ENCODE data around the gene KLF15. TPM values are rescaled to one million over a fixed set of nuclear protein-coding genes. Genes with fewer than 3 reads are reported as not detected.
"Not testable (repeated sequence)": the region's sequence is repeated elsewhere in the genome, so short reads cannot be mapped to it uniquely, and the experiment has no call there.

Gene KLF15
- total RNA-seq, 1 experiment from 2014 or later, result 0.72 TPM

DNA sequence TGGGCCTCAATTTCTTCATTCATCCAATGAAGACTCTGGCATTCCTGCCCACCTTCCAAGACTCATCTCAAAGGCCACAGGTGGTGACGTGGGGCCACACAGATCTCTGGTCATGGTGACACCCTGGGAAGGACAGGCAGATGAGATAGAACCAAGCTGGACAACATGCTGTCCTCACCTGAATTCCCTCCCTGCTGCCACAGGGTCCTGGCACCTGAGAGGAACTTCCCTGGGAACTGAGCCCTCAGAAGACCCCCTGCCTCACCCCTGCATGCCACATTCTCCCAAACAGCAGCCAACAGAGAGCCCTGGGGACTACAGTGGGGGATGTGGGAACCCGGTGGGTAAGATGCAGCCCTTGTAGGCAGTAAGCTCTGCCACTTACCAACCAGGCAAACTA is 10.7 kb downstream of the KLF15 start:
- no peak for DNase-seq (ENCODE audit: low read depth)

DNA sequence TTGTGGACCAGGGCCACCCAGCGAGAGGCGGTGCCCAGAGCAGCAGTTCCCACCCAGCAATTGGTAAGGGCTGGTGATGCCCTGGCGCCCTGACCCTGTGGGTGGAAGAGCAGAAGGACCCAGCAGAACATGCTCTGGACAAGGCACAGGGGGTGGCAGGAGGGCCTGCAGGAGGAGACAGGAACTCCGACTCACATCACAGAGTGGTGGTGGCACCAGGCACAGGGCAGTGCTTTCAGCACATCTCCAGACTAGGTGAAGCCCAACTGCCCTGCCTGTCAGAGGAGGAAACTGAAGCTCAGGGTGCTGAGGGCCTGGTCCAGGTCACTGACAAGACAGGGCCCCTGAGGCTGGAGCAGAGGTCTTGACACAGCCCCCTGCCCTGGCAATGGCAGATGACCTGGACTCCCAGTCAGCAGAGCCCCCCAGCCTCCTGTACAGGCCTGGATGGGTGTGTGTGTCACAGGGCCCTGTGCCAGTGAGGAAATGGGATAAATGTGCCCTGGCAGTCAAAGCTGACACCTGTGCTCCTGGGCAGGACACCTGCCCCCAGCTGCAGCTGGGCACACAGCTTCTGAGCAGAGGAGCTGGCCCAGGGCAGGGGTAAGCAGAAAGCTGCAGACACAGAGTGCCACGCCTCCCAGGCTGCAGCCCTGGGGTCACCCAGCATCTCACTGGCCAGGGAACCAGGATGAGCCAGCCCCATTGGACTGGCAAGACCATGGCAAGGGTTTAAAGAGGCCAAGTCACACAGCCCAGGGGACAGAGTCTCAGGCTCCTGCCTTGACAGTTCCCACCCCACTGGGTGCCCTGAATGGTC is 11.4 kb downstream of the KLF15 start:
- DNase-seq (ENCODE audit: low read depth), result no peak

DNA sequence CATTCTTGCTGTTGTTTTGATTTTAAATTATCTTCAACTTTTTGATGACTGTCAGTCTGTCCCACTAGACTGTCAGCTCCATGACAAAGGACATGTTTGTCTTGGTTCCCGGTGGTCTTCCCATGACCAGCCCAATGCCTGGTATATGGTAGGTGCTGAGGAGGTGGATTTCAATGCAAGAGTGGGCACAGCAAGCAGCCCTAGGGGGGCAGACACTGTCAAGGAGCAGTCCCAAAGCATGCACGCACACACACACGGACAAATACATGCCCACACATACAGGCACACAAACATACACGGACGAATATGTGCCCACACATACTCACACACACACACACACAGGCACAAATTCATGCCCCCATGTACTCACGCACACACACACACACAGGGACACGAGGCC is 12.0 kb downstream of the KLF15 start:
- DNase-seq (ENCODE audit: low read depth), result no peak

DNA sequence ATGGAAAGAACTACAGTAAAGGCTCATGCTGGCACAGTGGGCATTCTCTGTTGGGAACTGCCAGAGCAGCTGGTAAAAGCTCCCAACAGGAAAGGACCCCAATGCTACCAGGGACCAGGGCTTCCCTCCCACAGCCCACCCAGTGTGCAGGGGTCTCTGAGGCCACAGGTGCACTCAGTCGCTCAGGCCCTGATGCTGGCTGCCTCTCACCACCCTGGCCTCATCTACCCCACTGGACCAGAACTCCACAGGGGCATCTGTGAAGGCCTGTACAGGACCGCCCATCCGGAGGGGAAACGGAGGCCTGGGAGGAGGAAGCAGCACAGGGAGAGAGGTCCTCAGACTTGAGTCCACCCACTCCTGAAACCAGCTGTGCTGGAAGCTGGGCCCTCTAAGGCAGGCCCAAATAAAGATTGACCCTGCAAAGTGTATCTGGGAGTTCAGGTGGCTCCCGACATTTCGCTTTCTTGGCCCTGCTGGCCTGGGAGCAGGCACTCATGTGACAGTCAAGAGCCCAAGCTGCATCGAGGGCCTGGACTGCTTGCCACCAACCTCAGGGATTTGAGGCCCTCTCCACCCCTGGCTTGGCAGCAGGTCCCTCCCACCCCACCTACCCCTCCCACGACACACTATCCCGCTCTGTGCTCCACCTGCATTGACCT is 12.7 kb downstream of the KLF15 start:
- DNase-seq (ENCODE audit: low read depth), result no peak

DNA sequence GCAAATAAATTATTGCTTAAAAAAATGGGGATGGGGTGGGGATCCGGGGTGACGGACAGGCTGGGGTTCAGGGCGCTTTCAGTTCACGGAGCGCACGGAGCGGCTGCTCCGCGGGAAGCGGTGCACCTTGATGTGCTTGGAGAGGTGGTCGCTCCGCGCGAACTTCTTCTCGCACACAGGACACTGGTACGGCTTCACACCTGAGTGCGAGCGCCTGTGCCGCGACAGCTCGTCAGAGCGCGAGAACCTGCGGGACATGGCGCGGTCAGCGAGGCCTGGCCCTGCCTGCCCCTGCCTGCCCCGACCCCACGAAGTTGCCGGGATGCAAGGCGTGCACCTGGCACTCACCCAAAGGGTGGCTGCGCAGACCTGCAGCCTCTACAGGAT is 13.6 kb downstream of the KLF15 start:
- DNase-seq (ENCODE audit: low read depth), result no peak

DNA sequence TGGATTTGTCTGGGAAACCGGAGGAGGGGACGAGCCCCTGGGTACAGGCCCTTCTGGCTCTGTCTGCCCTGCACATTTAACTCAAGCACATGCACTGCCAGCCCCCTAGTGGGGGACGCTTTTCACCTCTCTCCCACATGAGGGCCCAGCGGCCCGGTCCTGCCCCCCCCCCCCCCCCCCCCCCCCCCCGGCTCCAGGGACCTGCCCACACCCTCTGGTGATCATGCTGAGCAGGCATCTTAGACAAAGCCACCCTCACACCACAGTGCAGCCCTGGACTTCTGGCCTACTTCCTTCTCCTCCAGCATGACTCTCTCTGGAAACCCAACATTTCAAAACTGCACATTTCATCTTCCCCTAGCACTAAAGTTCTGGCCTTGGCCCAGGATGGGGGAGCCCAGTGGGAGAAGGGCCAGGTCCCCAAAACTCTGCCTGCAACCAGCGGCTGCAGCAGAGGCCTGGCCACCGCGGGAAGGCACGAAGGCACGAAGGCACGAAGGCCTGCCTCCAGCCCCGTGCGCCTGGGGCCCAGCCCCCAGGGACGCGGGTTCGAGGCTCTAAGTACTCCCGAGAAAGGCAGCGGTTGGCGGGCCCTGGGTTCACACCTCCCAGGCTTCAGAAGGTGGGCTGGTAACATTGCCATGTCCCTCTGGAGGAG is 14.1 kb downstream of the KLF15 start:
- DNase-seq (ENCODE audit: low read depth), result no peak

DNA sequence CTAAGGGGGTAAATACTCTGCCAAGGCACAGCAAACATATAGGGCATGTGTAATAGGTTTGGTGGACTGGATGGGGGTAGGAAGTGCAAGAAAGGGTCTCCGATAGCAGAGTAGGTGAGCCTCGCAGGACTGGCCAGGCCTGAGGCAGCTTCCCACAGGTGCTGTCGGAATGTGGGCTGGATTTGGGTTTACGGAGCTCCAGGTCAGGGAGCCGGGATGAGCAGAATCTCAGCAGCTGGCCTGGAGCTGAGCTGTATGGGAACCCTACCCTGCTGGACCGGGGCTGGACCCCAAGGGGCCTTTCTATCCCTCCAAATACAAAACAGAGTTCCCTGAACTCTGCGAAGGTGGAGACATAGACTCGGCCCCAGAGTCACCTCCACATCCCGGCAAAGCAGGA is 15.0 kb downstream of the KLF15 start:
- no peak for DNase-seq (ENCODE audit: low read depth)

DNA sequence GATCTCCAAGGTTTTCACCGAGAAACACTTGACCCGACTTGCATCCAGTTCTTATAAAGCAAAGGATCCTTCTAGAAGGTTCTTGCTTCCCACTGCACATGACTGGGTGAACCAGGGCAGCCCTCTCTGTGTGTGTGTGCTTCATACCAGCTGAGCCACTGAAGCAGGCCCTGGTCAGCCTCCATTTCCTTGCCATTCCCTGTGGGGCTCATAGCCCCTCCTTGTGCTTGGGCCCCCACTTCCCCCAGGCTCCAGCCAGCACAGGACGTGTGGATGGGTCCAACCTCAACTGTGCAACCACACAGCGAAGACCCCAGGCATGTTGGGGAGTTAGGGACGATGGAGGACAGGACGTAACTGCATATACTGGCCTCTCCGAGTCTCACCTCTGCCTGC is 15.5 kb downstream of the KLF15 start:
- no peak for DNase-seq (ENCODE audit: low read depth)

DNA sequence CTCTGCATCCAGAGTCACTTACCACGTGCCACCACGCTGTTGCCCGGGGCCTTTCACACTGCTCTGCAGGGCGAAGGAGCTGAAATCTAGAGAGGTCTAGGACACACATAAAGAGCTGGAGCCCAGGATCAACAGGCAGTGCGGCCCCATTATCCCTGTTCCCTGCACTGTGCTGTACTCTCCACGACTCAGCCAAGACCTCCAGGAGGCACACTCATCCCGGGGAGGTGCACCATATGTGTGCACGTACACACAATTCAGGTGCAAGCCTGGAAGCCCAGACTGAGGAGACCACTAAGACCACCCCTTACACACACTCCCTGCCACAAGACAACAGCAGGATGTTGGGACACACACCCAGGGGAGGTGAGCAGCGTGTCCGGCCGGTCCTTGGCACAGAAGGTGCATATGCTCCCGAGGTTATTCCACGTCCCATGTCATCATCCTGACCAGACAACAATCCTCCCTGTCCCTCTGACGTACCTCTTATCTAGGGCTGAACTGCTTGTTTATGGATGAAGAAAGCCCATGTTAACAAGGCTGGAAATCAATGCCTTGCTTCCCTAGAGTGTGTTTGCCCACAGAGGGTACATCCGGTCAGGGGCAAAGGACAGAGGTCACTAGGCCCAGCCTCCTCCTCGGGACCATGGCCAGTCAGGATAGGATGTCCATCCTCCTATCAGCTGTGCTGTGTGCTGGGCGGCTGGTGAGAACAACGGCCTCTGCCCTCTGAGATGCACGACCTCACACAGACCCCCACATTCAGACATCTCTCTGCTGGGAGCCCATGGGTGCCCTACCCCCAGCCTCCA is 16.1 kb downstream of the KLF15 start:
- DNase-seq (ENCODE audit: low read depth), result no peak

DNA sequence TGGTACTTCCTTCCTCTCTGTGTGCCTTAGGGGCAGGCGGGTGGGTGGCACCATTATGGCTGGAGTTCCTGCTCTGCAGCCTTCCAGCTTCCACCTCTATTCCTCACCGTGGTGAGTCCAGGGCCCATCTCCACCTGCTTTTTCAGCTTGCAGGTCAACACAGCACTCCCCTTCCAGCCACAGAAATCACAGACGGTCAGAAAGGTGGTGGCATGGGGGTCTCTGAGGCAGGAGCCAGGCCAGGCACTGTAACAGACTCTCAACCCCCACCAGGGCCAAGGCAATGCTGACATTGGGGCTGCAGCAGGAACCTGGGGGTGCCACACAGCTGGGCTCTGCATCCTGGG is 16.6 kb downstream of the KLF15 start:
- no peak for DNase-seq (ENCODE audit: low read depth)

DNA sequence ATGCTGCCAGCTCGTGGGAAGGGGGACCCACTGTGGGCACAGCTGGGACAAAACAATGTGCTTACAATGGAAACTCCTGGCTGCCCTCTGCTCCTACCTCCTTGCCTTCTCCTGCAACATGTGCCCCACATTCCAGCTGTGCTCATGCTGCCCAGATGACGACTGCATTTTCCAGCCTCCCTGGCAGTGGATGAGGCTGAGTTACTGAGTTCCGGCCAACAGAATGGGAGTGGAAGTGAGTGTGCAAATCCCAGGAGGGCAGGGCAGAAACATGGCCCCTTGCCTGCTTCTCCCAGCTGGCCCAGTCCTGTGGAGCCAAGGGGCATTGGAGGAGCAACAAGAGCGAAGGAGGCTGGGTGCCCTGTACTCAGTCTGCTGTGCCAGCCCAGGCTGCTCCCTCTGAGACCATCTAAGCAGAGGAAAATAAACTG is 17.1 kb downstream of the KLF15 start:
- DNase-seq (ENCODE audit: low read depth), result no peak

DNA sequence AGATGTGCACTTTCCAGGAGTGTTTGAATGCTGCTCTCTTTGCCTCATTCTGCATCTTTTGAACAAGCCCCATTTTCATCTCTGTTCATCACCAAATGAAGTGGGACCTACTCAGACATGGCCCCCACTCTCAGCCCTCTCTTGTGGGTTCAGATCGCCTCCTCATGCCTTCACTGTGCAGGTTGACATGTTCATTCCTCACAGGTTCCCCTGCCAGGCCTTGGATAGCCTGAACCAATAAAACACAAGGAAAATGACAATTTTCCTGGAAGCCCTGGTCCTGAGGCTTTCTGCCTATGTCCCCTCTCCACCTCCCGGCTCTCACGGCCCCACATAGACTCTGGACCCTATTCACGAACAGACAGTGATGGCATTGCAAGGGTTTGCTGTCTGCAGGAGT is 17.7 kb downstream of the KLF15 start:
- DNase-seq (ENCODE audit: low read depth), result no peak

DNA sequence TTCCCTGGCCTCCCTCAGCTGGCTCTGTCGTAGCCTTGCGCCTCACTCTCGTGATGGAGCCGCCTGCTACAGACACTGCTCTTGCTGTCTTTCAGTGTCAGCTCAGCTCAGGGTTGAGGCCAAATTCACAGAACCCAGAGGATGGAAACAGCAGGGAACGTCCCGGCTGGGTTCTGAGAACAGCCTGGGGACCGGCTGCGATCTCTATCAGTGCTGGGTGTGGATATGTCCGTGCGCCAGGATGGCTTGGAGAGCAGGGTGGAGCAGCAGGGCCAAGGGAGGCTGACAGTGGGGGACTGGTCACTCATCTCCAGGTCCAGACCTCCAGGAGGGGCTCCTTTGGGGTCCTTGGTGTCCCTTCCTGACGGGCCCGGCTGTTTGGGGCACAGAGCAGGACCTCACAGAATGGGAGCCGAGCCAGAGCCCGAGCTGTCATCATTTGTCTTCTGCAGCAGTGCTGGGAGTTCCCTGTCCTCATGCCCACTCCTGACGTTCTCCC is 18.4 kb downstream of the KLF15 start:
- no peak for DNase-seq (ENCODE audit: low read depth)

DNA sequence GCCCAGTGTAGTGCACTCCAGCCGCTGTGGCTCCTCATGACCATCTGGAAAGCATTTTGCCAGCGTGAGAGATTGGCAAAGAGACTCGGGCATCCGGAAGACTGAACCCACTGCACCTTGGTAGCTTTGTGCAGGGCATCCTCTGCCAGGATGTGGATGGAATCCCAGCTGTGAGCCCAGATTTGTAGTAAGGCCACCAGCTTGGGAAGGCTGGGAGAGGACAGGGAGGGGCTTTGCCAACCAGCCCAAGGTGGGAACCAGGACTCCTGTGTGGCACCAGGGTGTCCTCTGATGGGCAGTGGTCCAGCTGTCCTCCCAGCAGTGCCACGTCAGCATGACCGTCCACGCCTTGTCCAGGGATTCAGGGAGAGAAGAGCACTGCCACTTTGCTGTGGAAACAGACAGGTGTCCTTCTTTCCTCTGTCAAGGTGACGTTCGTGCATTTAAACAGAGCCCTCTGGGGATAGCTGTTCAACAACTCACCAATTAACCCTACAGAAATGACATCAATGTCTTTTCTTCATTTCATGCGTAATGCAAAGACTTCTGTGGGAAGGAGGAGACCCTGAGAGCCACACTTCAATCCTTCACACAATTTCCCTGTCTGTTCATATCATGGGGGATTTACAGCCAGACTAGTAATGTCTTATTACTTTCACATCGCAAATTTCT is 19.1 kb downstream of the KLF15 start:
- DNase-seq (ENCODE audit: low read depth), result no peak

DNA sequence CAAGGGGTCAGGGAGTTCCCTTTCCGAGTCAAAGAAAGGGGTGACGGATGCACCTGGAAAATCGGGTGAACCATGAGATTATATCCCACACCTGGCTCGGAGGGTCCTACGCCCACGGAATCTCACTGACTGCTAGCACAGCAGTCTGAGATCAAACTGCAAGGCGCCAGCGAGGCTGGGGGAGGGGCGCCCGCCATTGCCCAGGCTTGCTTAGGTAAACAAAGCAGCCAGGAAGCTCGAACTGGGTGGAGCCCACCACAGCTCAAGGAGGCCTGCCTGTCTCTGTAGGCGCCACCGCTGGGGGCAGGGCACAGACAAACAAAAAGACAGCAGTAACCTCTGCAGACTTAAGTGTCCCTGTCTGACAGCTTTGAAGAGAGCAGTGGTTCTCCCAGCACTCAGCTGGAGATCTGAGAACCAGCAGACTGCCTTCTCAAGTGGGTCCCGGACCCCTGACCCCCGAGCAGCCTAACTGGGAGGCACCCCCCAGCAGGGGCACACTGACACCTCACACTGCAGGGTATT is 25.3 kb downstream of the KLF15 start:
- DNase-seq (ENCODE audit: low read depth), result not testable (repeated sequence)

DNA sequence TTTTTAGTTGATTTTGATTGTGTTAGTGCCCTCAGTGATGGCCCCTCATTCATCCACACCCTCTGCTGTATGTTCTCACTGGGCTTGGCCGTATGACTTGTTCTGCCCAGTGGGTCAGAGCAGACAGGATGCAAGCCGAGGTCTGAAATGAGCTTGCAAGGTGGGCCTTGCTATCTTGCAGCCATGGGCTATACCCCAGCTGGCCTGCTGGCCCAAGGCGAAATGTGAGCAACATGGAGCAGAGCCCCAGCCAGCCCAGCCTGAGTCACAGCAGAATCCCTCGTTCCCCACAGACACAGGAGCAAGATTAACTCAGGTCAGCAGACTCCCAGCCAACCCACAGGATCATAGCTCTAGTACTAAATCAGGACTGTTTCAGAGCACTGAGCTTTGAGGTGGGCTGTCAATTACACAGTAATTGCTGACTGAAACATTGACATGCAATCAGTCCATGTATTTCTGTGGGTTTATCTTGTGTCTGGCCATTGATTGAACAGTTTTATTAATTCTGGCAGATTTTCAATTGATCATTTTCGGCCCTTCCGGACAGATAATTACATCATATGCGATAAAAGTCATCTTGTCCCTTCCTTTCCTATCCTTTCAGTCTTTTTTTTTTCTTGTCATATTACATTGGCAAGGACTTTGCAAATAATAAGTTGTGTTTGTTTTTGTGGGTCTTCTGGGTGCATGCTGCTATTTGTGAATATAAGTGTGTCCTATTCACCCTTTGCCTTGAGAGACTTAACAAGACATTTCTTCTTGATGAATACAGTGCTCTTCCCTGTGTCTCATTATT is 27.1 kb downstream of the KLF15 start:
- DNase-seq (ENCODE audit: low read depth), result peak; percentile 18

DNA sequence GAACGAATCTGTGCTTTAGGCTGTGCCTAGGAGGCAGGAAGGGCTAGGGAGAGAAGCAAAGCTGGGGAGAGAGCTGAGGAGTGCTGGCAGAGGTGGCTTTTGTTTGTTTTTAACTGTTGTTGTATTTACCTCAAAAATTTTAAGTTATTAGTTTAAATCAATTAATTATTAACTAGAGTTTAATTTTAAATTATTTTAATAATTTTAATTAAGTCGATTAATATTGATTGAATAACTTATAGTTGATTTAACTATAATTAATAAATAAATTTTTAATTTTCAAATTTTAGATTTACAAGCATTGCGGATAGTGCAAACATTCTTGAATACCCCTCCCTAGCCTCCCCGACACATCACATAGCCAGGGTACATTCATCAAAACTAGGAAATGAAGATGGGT is 30.6 kb downstream of the KLF15 start:
- DNase-seq (ENCODE audit: low read depth), result no peak

DNA sequence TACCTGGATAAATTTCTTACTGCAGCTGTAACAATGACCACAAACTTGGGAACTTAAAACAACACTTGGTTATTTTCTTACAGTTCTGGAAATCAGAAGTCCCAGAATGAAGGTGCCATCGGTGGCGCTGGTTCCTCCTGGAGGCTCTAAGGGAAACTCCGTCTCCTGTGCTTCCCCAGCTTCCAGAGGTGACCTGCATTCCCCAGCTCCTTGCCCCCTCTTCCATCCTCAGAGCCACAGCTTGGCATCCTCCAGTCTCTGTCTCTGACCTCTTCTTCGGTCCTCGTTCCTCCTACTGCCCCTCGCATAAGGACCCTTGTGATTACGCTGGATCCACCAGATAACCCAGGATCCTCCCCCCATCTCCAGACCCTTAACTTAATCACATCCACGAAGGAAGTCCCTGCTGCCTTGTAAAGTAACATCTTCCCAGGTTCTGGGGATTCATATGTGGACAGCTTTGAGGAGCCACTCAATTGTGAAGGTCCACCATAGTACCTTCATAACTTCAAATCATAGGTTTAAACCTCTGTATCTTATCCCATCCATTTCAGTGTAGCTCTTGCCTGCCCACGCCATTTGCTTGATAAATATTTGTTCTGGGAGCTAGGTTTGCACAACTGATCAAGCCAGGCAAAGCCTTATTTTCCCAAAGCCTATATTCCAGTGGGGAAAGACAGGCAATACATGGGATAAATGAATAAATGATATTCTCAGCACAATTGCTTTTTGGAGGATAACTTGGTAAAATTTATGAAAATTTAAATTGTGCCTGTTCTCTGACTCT is 34.8 kb downstream of the KLF15 start:
- no peak for DNase-seq (ENCODE audit: low read depth)

DNA sequence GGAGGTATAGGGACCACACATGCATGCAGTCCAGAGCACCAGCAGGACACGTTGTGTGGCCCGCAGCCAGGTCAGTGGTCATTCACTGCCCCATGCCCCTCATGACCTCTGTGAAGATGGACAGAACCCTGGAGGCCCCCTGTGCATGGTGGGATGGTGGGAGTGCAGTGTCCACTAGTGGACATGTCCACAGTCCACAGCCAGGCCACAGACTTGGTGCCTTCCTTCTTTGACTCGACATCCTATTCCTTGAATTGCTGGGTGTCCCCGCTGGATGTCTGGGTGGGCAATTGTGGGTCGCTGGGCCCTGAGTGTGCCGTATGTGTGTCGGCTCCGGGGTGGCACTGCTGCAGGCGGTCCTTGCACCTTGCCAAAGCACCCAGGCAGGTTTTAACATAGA is 35.7 kb downstream of the KLF15 start:
- no peak for DNase-seq (ENCODE audit: low read depth)

All from RPMI7951 (cell line).